Stomach (tissue), 9 donors: ENCODE results near the gene COL18A1. TPM values are rescaled to one million over a fixed set of nuclear protein-coding genes. Genes with fewer than 3 reads are reported as not detected.

Experiments
- DNase-seq, 2 donors: peaks; one replicate each; pipeline versions ENCODE4 v3.0.0 to v3.0.0-alpha.2; 2013 to 2019
- H3K27ac ChIP-seq, 5 donors: fragments of 200-600 bp in 4 of 5; sonication (generic) in 4 of 5; one replicate each; pipeline ENCODE4 v1.5.1; 2013 to 2019; ENCODE audit warnings: mild to moderate bottlenecking in 1 of 5, moderate library complexity in 1 of 5
- H3K27me3 ChIP-seq, 3 donors: fragments of 200-600 bp; sonication (generic); one replicate each; pipeline ENCODE4 v1.5.1; 2017 to 2019; ENCODE audit warnings: mixed run types in 1 of 3
- H3K36me3 ChIP-seq, 4 donors: fragments of 200-600 bp; sonication (generic); 1 replicate in 3 of 4; 2 replicates in 1 of 4; pipeline ENCODE4 v1.5.1; 2016 to 2019
- H3K4me1 ChIP-seq, 4 donors: fragments of 200-600 bp; sonication (generic); one replicate each; pipeline ENCODE4 v1.5.1; 2016 to 2019
- H3K4me3 ChIP-seq, 4 donors: fragments of 200-600 bp; sonication (generic) in 3 of 4; one replicate each; pipeline ENCODE4 v1.5.1; 2016 to 2019; ENCODE audit warnings: mild to moderate bottlenecking in 1 of 4
- H3K9me3 ChIP-seq, 4 donors: fragments of 200-600 bp; sonication (generic); one replicate each; pipeline ENCODE4 v1.5.1; 2016 to 2019
- CTCF ChIP-seq, 7 experiments: fragments of 450-650 bp in 4 of 7; fragments of 200-600 bp in 3 of 7; sonication (generic) in 3 of 7; IDR thresholded peaks; one replicate each; pipeline ENCODE4 v1.5.1; 2016 to 2019; ENCODE audit warnings: antibody characterized with exemption in 7 of 7, control low read depth in 2 of 7, mild to moderate bottlenecking in 1 of 7
- EP300 ChIP-seq: sonication (generic); formaldehyde crosslinking; IDR thresholded peaks from one replicate; pipeline ENCODE4 v1.6.1; 2017; ENCODE audit warnings: antibody characterized with exemption
- POLR2A ChIP-seq, 4 donors: fragments of 450-650 bp; IDR thresholded peaks; one replicate each; pipeline ENCODE4 v1.6.1; 2016; ENCODE audit warnings: antibody characterized with exemption in 4 of 4, control low read depth in 2 of 4, mild to moderate bottlenecking in 1 of 4, moderate library complexity in 1 of 4
- POLR2AphosphoS5 ChIP-seq, 3 donors: sonication (generic); formaldehyde crosslinking; IDR thresholded peaks; one replicate each; pipeline ENCODE4 v1.6.1; 2016; ENCODE audit warnings: antibody characterized with exemption in 3 of 3
- WGBS, 5 donors: extraction: QIAGEN DNeasy Blood & Tissue Kit in 3 of 5; methylation state at CpG; one replicate each; pipeline versions ENCODE4 v1.1.5 to v1.1.7; 2013 to 2018; 5-methylcytosine and 5-hydroxymethylcytosine counted together
- intact Hi-C: fragments of 100-400 bp; cut with DNase I; formaldehyde crosslinking; loops from one replicate; pipeline ENCODE4 v1.15.1; 2023; ENCODE audit warnings: low total_unique reads
- polyA plus RNA-seq, 3 donors: library from polyadenylated mRNA; stranded (reverse); fragments of 200-250 nt; gene quantifications; one replicate each; pipeline ENCODE4 v1.2.3, GENCODE V29; 2013
- total RNA-seq, 5 donors: library from RNA; depleted of rRNA; stranded (reverse); fragments of >200 nt; gene quantifications; one replicate each; pipeline versions ENCODE4 v1.1.0 to v1.2.3, GENCODE V29; 2014 to 2016
- donor health status: healthy with polysubstance abuse.
- donor health status: Bipolar disorder and iron deficiency.
- donor health status: healthy.

The COL18A1 gene
- total and polyA plus RNA-seq, 8 donors = 19.8 to 212 (median 34.6) TPM

- no peak for TF ChIP-seq EP300
- TF ChIP-seq POLR2AphosphoS5 (IDR thresholded peaks at IDR 0.05) = no peak
- TF ChIP-seq POLR2A (IDR thresholded peaks at IDR 0.05) = no peak
- no peak for TF ChIP-seq CTCF (IDR thresholded peaks at IDR 0.05)
- no peak overlapping the region for H3K27ac ChIP-seq
- no peak overlapping the region for H3K4me3 ChIP-seq
- DNase-seq = no peak
- 60 to 71% (median 66%) methylated on average over 24 to 26 of the region's 26 CpGs for WGBS, 5 donors
- no peaks in the 10 kb centered on the region for H3K9me3 ChIP-seq
- peaks cover 0 to 14% (median 5%) of the 10 kb centered on the region in 4 donors for H3K4me1 ChIP-seq
- H3K36me3 ChIP-seq = no peaks in the 10 kb centered on the region
- peaks cover 0 to 71% (median 4%) of the 10 kb centered on the region in 3 donors for H3K27me3 ChIP-seq
- intact Hi-C loops = no loop called here
Measured at GRCh38 chr21:45383615-45384201, 21.3 kb upstream of the COL18A1 start.

GRCh38 chr21:45384656-45385548, 20.1 kb upstream of the COL18A1 start:
- intact Hi-C loops = no loop called here
- H3K4me1 ChIP-seq = peaks cover 0 to 14% (median 5%) of the 10 kb centered on the region in 4 donors
- DNase-seq = peak in 1 of 2 donors; percentile 44

GRCh38 chr21:45385549-45386050, 19.4 kb upstream of the COL18A1 start:
- no peaks in the 10 kb centered on the region for H3K9me3 ChIP-seq
- intact Hi-C loops = no loop called here
- H3K36me3 ChIP-seq = no peaks in the 10 kb centered on the region
- DNase-seq = no peak
- 85 to 93% (median 89%) methylated on average over 8 to 21 of the region's 21 CpGs for WGBS, 5 donors
- peaks cover 0 to 14% (median 5%) of the 10 kb centered on the region in 4 donors for H3K4me1 ChIP-seq
- no peak overlapping the region for H3K27ac ChIP-seq
- H3K4me3 ChIP-seq = no peak overlapping the region
- H3K27me3 ChIP-seq = peaks cover 0 to 73% (median 4%) of the 10 kb centered on the region in 3 donors
- no peak for TF ChIP-seq EP300
- TF ChIP-seq POLR2AphosphoS5 (IDR thresholded peaks at IDR 0.05) = no peak
- TF ChIP-seq CTCF (IDR thresholded peaks at IDR 0.05) = no peak
- no peak for TF ChIP-seq POLR2A (IDR thresholded peaks at IDR 0.05)

More at GRCh38 chr21:45384656-45385548, 20.1 kb upstream of the COL18A1 start:
- peaks cover 0 to 67% (median 4%) of the 10 kb centered on the region in 3 donors for H3K27me3 ChIP-seq
- H3K36me3 ChIP-seq = no peaks in the 10 kb centered on the region
- H3K27ac ChIP-seq = no peak overlapping the region
- WGBS, 5 donors = 75 to 82% (median 79%) methylated on average over 30 of the region's 30 CpGs
- TF ChIP-seq EP300 = no peak
- no peak for TF ChIP-seq POLR2A (IDR thresholded peaks at IDR 0.05)
- no peak for TF ChIP-seq POLR2AphosphoS5 (IDR thresholded peaks at IDR 0.05)
- no peak for TF ChIP-seq CTCF (IDR thresholded peaks at IDR 0.05)
- no peak overlapping the region for H3K4me3 ChIP-seq
- H3K9me3 ChIP-seq = no peaks in the 10 kb centered on the region

- Histone ChIP-seq H3K27ac (peak overlapping the region in 3 of 5 donors; percentile 44 to 55 (median 51)), H3K27me3 (peaks cover 0 to 81% (median 4%) of the 10 kb centered on the region in 3 donors), H3K4me3 (no peak overlapping the region), H3K9me3 (no peaks in the 10 kb centered on the region), H3K4me1 (peaks cover 0 to 14% (median 5%) of the 10 kb centered on the region in 4 donors), H3K36me3 (no peaks in the 10 kb centered on the region)
- no peak for DNase-seq
- WGBS, 5 donors = 55 to 68% (median 59%) methylated on average over 8 to 11 of the region's 11 CpGs
- intact Hi-C loops = no loop called here
- TF ChIP-seq EP300 (no peak), POLR2A (IDR thresholded peaks at IDR 0.05) (no peak), POLR2AphosphoS5 (IDR thresholded peaks at IDR 0.05) (no peak), CTCF (IDR thresholded peaks at IDR 0.05) (no peak)
Measured at GRCh38 chr21:45386336-45386727, 18.6 kb upstream of the COL18A1 start.
